Right lung (tissue), 5 donors: ENCODE data around the gene CD4. TPM values are rescaled to one million over a fixed set of nuclear protein-coding genes. Genes with fewer than 3 reads are reported as not detected.

Source experiments
- DNase-seq, 2 donors: peaks; one replicate each; pipeline ENCODE4 v3.0.0-alpha.2; 2013
- polyA plus RNA-seq, 5 donors: library from polyadenylated mRNA; unstranded; fragments of 120-200 nt; gene quantifications; one replicate each; pipeline versions ENCODE4 v1.2.1 to v1.2.3, GENCODE V29; 2013; ENCODE audit warnings: inconsistent platforms in 1 of 5, low replicate concordance in 1 of 5; ENCODE audit not compliant: insufficient read length in 5 of 5, insufficient read depth in 1 of 5

Gene CD4
- polyA plus RNA-seq, 5 donors = 73.5 to 108 (median 89.3) TPM

- no peak for DNase-seq
Measured at GRCh38 chr12:6842075-6842474, 52.7 kb downstream of the CD4 start.

GRCh38 chr12:6843118-6843902 lies 54.0 kb downstream of the CD4 start:
- no peak for DNase-seq

- no peak for DNase-seq
Measured at GRCh38 chr12:6845395-6845794, 56.1 kb downstream of the CD4 start.

- no peak for DNase-seq
Measured at GRCh38 chr12:6846316-6846869, 57.1 kb downstream of the CD4 start.

GRCh38 chr12:6847676-6848075 lies 58.3 kb downstream of the CD4 start:
- no peak for DNase-seq

- no peak for DNase-seq
Measured at GRCh38 chr12:6849427-6849826, 60.1 kb downstream of the CD4 start.

- no peak for DNase-seq
Measured at GRCh38 chr12:6849976-6850560, 60.7 kb downstream of the CD4 start.

GRCh38 chr12:6850796-6851152 lies 61.4 kb downstream of the CD4 start:
- DNase-seq = no peak

- peak; percentile 93 to 96 for DNase-seq
Measured at GRCh38 chr12:6851153-6851920, 62.0 kb downstream of the CD4 start, which contains the start of gene CDCA3. Gene CDCA3 (minus strand): TSS chr12:6851286. CDS start chr12:6850952, 334 bp downstream.

- DNase-seq = peak; percentile 99
Measured at GRCh38 chr12:6851921-6852650, 62.8 kb downstream of the CD4 start, which contains the start of gene USP5. Gene USP5 (plus strand): TSS chr12:6852150. CDS start chr12:6852180, 30 bp downstream.

GRCh38 chr12:6852651-6853354 lies 63.5 kb downstream of the CD4 start:
- DNase-seq = peak in 1 of 2 donors; percentile 28

GRCh38 chr12:6853626-6854025 lies 64.3 kb downstream of the CD4 start:
- no peak for DNase-seq

GRCh38 chr12:6854036-6854435 lies 64.7 kb downstream of the CD4 start:
- DNase-seq = no peak

GRCh38 chr12:6855322-6855721 lies 66.0 kb downstream of the CD4 start:
- no peak for DNase-seq

GRCh38 chr12:6858799-6859198 lies 69.5 kb downstream of the CD4 start:
- no peak for DNase-seq

- no peak for DNase-seq
Measured at GRCh38 chr12:6860116-6860515, 70.8 kb downstream of the CD4 start.

GRCh38 chr12:6860942-6861341 lies 71.6 kb downstream of the CD4 start:
- no peak for DNase-seq

- DNase-seq = no peak
Measured at GRCh38 chr12:6861391-6861790, 72.1 kb downstream of the CD4 start.

GRCh38 chr12:6863033-6863432 lies 73.7 kb downstream of the CD4 start:
- no peak for DNase-seq

GRCh38 chr12:6863586-6864321 lies 74.4 kb downstream of the CD4 start:
- no peak for DNase-seq
